ENCODE results near the gene C16orf54. TPM values are rescaled to one million over a fixed set of nuclear protein-coding genes. Genes with fewer than 3 reads are reported as not detected.
"Not testable (repeated sequence)": the region's sequence is repeated elsewhere in the genome, so short reads cannot be mapped to it uniquely, and the experiment has no call there.

C16orf54 gene
- total RNA-seq, 4 donors from 2014 or later: 0.27 to 1.1 TPM; not detected in 2

DNA sequence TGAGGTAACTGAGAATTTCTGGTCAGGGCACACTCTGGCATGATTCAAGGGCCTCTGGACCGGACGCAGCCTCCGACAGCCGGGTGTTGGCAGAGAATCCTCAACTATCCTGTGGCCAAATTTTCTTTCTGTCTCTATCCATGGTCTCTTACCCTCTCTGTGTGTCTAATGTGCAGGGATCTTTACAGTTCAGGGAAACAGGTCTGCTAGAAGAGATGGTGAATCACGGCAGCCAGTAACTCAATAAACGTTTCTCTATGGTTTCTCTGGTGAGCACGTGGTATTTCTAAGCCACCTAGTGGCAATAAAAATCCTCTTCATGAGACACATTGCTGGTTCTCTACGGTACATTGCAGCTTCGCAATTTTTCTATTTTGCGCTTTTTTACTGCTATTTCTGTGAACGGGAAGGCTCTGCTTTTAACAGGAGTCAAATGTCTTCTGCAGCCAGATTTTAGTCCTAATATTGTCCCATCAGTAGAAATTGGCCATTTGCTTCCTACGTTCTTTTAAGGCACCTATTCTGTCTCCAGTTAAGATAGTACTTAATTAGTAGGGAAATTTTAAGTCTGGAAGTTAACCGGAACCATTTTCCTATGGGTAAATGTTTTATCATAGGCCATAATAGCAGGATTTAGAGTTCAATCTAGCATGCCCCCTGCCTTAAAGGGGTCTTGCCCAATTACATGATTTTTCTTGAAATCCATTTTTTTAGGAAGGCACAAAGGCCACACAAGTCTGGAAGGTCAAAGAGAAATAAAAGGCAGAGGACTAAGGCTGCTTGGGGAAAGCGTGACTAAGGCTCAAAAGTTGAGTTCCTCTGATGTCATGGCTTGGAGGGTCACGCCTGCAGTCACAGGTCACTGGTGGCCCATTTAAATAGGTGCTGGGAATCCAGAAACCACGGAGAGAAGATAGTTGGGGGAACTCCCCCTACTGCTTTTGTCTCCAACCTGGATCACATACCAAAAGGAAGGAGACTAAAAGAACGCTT lies 35.3 kb downstream of the C16orf54 start:
- 43% methylated on average over 17 of the region's 17 CpGs for WGBS, 2 donors
- TF ChIP-seq, protein P1, sequence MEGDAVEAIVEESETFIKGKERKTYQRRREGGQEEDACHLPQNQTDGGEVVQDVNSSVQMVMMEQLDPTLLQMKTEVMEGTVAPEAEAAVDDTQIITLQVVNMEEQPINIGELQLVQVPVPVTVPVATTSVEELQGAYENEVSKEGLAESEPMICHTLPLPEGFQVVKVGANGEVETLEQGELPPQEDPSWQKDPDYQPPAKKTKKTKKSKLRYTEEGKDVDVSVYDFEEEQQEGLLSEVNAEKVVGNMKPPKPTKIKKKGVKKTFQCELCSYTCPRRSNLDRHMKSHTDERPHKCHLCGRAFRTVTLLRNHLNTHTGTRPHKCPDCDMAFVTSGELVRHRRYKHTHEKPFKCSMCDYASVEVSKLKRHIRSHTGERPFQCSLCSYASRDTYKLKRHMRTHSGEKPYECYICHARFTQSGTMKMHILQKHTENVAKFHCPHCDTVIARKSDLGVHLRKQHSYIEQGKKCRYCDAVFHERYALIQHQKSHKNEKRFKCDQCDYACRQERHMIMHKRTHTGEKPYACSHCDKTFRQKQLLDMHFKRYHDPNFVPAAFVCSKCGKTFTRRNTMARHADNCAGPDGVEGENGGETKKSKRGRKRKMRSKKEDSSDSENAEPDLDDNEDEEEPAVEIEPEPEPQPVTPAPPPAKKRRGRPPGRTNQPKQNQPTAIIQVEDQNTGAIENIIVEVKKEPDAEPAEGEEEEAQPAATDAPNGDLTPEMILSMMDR (IDR thresholded peaks at IDR 0.05): no peak
- TF ChIP-seq POLR2A (IDR thresholded peaks at IDR 0.05): no peak
- no peak overlapping the region for H3K4me3 ChIP-seq (ENCODE audit: low read depth, poor library complexity, severe bottlenecking)
- no peak for DNase-seq (ENCODE audit: low spot score in 2 of 2)
- intact Hi-C loops (cut with DNase I; ENCODE audit: low total_unique reads): no loop called here

DNA sequence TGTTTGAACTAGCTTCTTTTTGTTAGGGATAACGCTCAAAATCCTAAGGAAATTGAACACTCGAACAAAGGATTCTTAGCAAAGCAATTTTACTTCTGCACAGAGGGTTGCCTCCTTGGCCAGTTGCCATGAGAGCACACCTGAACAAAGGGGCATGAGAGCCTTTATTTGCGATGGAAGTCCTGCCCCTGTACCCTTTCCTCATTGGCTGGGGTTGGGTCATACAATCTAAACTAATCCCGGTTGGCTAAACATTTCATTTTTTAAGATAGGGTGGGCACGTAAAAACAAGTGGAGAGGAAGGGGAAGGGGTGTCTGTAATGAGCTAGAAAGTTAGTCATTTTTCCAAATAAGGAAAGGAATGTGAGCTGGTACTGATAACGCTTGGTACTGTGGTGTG lies 36.1 kb downstream of the C16orf54 start:
- not testable (repeated sequence) for DNase-seq (ENCODE audit: low spot score in 2 of 2); H3K4me3 ChIP-seq (ENCODE audit: low read depth, poor library complexity, severe bottlenecking)
- WGBS, 2 donors: 57 to 76% methylated on average over 6 of the region's 6 CpGs
- intact Hi-C loops (cut with DNase I; ENCODE audit: low total_unique reads): loop anchor here (10.0 kb wide), 1 partner anchor 135 kb away; no protein-coding TSS in a partner anchor

DNA sequence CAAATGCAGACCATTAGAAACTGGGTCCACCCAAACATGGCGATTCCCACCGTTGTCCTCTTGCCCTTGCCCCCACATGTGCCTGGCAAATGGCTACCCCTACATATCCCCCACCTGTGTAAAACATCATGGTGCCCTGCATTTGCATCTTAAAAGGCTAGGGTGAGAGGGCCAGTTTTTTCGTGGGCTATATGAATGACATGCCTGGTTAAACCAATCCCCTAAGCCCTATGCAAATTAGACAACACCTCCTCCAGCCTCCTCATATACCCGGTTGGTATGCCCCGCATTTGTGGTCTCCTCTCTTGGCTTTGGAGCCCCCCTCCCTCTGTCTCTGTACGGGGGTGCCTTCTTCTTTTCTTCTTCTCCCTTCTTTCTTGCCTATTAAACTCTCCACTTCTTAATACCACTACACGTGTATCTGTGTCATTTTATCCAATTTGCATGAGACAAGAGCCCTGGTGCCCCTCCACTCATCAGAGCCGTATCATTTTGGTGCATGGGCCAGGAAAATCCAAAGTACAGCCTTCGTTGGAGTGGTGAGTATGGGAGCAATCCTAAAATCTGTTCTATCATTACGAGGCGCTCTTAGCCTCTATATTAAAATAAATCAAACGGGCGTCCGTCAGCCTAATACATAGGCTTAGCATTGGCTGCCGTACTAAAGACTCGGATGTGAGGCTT lies 36.7 kb downstream of the C16orf54 start:
- DNase-seq (ENCODE audit: low spot score in 2 of 2): no peak
- intact Hi-C loops (cut with DNase I; ENCODE audit: low total_unique reads): loop anchor here (10.0 kb wide), 1 partner anchor 136 kb away; no protein-coding TSS in a partner anchor
- H3K4me3 ChIP-seq (ENCODE audit: low read depth, poor library complexity, severe bottlenecking): no peak overlapping the region
- TF ChIP-seq, protein P1 (IDR thresholded peaks at IDR 0.05): no peak
- WGBS, 2 donors: 59 to 80% methylated on average over 16 of the region's 16 CpGs

DNA sequence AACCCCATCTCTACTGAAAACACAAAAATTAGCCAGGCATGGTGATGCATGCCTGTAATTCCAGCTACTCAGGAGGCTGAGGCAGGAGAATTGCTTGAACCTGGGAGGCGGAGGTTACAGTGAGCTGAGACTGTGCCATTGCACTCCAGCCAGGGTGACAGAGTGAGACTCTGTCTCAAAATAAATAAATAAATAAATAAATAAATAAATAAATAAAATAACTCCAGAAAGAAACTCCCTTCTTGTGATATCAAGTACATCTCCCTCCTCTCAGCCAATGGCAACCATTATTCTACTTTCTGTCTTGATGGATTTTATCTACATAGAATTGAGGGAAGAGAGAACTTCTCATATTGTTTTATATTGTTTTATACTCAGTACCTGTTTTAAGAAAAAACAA lies 38.6 kb downstream of the C16orf54 start:
- intact Hi-C loops (cut with DNase I; ENCODE audit: low total_unique reads): loop anchor here (10.0 kb wide), 1 partner anchor 138 kb away; no protein-coding TSS in a partner anchor
- H3K4me3 ChIP-seq (ENCODE audit: low read depth, poor library complexity, severe bottlenecking); DNase-seq (ENCODE audit: low spot score in 2 of 2): not testable (repeated sequence)
- WGBS, 2 donors: 95 to 100% methylated on average over 1 of the region's 1 CpG

DNA sequence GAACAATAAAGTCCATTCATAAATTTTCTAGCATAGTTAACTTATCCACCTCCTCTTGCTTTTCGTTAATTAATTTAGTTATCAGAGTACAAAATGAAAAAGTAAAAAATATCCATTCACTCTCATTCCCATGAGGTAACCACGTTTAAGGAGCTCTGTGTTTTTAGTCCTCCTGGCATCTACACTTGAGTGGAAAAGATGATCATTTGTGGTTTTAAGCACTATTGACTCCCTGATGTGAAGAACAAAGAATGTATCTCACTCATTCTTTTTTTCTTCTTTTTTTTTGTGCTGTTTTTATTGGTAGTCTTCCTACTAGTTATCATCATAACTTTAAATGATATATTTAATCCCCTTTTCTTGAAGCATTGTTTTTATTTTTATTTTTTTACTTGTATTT lies 40.8 kb downstream of the C16orf54 start:
- 57 to 61% methylated on average over 2 of the region's 2 CpGs for WGBS, 2 donors
- intact Hi-C loops (cut with DNase I; ENCODE audit: low total_unique reads): loop anchor here (10.0 kb wide), 1 partner anchor 140 kb away; no protein-coding TSS in a partner anchor
- DNase-seq (ENCODE audit: low spot score in 2 of 2): no peak
- no peak overlapping the region for H3K4me3 ChIP-seq (ENCODE audit: low read depth, poor library complexity, severe bottlenecking)
- TF ChIP-seq POLR2A (IDR thresholded peaks at IDR 0.05): no peak
- TF ChIP-seq, protein P1 (IDR thresholded peaks at IDR 0.05): no peak

DNA sequence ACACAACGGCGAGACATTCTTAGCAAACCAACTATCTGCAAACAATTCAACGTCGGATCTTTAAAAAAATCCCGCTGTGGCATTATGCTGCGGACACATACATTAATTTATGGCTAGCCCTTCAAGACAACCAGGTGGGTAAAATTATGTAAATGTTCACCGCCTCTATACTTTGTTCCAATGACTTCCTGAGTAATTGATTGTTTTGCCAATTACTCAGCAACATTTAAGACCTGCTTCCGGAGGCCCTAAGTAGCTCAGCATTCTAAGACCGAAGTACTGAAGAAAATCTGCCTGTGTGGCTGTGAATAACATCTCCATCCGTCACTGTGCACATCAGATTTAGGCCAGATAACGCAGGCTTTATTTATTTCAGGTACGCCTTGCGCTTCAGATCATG lies 43.5 kb downstream of the C16orf54 start:
- 65 to 70% methylated on average over 13 of the region's 13 CpGs for WGBS, 2 donors
- intact Hi-C loops (cut with DNase I; ENCODE audit: low total_unique reads): loop anchor here (10.0 kb wide), 1 partner anchor 143 kb away; no protein-coding TSS in a partner anchor
- H3K4me3 ChIP-seq (ENCODE audit: low read depth, poor library complexity, severe bottlenecking): no peak overlapping the region
- TF ChIP-seq, protein P1 (IDR thresholded peaks at IDR 0.05): no peak
- TF ChIP-seq POLR2A (IDR thresholded peaks at IDR 0.05): no peak
- DNase-seq (ENCODE audit: low spot score in 2 of 2): no peak

All from lower leg skin (tissue), 4 donors.